BE2C (cell line): ENCODE data around the gene MAPKAPK5.
"Not testable (repeated sequence)": the region's sequence is repeated elsewhere in the genome, so short reads cannot be mapped to it uniquely, and the experiment has no call there.

Experiments
- DNase-seq: peaks from one replicate; pipeline ENCODE4 v3.0.0-alpha.2; 2020
- H3K27me3 ChIP-seq: fragments of 250-450 bp; sonication (Bioruptor Pico); 2 replicates; pipeline ENCODE4 v1.5.1; 2020; ENCODE audit warnings: mild to moderate bottlenecking
- H3K36me3 ChIP-seq: fragments of 250-450 bp; sonication (Bioruptor Pico); 2 replicates; pipeline ENCODE4 v1.5.1; 2020; ENCODE audit warnings: mild to moderate bottlenecking
- H3K4me1 ChIP-seq: fragments of 250-450 bp; sonication (Bioruptor Pico); 2 replicates; pipeline ENCODE4 v1.5.1; 2020
- H3K4me3 ChIP-seq: 2 replicates; pipeline ENCODE4 v1.5.1; 2011; ENCODE audit warnings: low read depth, low read length
- H3K9me3 ChIP-seq: fragments of 250-450 bp; sonication (Bioruptor Pico); 2 replicates; pipeline ENCODE4 v1.5.1; 2020
- TF ChIP-seq, protein P1 (sequence below): IDR thresholded peaks from 2 replicates; pipeline ENCODE4 v1.5.1; 2012; ENCODE audit warnings: mild to moderate bottlenecking, low read depth, low read length

The MAPKAPK5 gene

DNA sequence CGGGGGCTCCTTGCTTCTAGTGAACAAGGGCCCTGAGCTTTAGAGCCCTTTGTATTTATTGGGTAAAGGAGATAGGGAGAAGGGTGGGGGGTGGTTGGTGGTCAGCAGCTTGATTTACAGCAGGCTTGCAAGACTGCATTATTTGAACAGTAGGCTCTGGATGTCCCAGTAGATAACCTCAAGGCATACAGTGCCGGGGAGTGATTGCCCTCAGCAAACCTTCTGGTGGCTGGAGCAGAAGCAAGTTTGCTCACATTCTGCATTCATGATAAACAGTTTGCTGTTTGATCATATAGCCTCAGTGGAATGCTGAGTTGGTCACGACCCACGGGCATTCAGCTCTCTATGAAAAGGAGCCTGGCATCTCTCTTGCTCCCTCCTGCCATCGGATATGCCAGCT, 16.5 kb upstream of the MAPKAPK5 start:
- TF ChIP-seq, protein P1, sequence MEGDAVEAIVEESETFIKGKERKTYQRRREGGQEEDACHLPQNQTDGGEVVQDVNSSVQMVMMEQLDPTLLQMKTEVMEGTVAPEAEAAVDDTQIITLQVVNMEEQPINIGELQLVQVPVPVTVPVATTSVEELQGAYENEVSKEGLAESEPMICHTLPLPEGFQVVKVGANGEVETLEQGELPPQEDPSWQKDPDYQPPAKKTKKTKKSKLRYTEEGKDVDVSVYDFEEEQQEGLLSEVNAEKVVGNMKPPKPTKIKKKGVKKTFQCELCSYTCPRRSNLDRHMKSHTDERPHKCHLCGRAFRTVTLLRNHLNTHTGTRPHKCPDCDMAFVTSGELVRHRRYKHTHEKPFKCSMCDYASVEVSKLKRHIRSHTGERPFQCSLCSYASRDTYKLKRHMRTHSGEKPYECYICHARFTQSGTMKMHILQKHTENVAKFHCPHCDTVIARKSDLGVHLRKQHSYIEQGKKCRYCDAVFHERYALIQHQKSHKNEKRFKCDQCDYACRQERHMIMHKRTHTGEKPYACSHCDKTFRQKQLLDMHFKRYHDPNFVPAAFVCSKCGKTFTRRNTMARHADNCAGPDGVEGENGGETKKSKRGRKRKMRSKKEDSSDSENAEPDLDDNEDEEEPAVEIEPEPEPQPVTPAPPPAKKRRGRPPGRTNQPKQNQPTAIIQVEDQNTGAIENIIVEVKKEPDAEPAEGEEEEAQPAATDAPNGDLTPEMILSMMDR = no peak
- no peaks in the 10 kb centered on the region for H3K27me3 ChIP-seq
- no peaks in the 10 kb centered on the region for H3K9me3 ChIP-seq
- H3K36me3 ChIP-seq = no peaks in the 10 kb centered on the region
- DNase-seq = no peak
- no peaks in the 10 kb centered on the region for H3K4me1 ChIP-seq
- no peak overlapping the region for H3K4me3 ChIP-seq

DNA sequence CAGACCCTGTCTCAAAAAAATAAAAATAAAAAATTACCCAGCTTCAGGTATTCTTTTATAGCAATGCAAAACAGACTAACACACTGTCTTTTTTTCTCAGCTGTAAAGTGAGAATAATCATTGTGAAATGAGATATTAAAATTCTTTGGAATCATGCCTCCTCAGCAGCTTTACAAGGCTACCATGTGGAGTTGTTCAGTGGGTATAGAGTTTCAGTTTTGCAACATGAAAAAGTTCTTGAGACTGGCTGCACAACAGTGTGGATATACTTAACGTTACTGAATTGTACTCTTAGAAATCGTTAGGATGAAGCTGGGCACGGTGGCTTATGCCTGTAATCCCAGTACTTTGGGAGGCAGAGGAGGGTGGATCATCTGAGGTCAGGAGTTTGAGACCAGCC, 15.7 kb upstream of the MAPKAPK5 start:
- no peaks in the 10 kb centered on the region for H3K36me3 ChIP-seq
- TF ChIP-seq, protein P1 = no peak
- DNase-seq = no peak
- no peak overlapping the region for H3K4me3 ChIP-seq
- no peaks in the 10 kb centered on the region for H3K27me3 ChIP-seq
- no peaks in the 10 kb centered on the region for H3K9me3 ChIP-seq
- no peaks in the 10 kb centered on the region for H3K4me1 ChIP-seq

DNA sequence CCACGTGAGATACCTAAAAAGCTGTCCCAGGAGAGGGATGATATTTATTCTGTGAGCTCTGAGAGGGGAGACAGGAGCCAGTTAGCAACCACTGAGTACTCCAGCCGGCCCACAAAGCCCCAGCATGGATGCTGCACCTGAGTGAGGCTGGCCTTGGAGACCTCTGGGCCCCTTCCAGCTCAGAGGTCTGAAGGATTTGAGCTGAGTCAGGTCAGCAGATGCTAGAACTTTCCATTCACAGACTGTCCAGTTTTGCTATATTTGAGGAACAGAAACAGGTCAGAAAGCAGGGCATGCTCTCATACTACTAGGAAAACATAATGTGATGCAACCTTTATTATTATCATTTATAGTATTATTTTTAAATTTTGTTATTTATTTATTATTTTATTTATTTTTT, 15.0 kb upstream of the MAPKAPK5 start:
- no peaks in the 10 kb centered on the region for H3K9me3 ChIP-seq
- H3K36me3 ChIP-seq = no peaks in the 10 kb centered on the region
- TF ChIP-seq, protein P1 = no peak
- H3K27me3 ChIP-seq = no peaks in the 10 kb centered on the region
- H3K4me1 ChIP-seq = no peaks in the 10 kb centered on the region
- H3K4me3 ChIP-seq = no peak overlapping the region
- DNase-seq = no peak

DNA sequence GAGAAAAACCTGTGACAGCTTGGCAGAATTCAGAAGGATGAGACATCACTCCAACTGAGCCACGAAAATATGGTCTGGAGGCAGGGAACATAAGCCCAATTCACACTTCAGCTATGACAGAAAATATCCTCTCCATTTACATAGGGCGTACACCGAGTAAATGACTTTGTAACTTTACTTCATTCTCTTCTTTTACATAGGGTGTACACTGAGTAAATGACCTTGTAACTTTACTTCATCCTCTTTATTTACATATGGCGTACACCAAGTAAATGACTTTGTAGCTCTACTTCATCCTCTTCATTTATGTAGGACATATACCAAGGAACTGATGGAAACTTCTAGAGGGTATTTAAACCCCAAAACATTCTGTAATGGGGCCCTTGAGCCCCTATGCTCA, 14.1 kb upstream of the MAPKAPK5 start:
- Histone ChIP-seq H3K4me1 (no peaks in the 10 kb centered on the region), H3K4me3 (no peak overlapping the region), H3K36me3 (no peaks in the 10 kb centered on the region), H3K27me3 (peaks cover 4% of the 10 kb centered on the region; the same call in 1 of the 2 replicates), H3K9me3 (no peaks in the 10 kb centered on the region)
- DNase-seq = no peak
- TF ChIP-seq, protein P1 = no peak

DNA sequence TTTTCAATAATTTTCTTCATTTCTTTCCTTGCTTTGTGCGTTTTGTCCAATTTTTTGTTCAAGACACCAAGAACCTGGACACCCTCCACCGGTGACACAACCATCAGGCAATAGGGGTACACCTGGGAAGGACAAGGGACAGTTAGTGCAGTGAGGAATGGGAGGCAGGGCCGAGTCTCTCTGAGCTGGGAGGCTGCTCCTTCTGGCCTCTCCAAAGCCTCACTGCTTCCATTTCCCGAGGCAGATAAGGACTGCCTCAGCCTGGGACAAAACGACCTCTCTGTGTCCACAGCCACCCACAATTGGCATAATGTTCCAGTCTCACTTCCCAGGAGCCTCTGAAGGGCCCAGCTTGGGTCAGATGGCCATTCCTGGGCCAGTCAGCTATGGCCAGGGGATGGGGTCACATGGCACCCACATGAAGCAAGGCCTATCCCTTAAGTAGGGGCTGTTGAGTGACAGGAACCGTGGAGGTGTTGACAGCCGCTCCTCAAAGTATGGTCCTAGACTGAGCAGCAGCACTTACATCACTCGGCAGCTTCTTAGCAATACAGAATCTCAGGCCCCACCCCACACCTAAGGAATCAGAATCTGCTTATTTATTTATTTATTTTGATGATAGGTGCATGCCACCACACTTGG, 13.6 kb upstream of the MAPKAPK5 start:
- no peaks in the 10 kb centered on the region for H3K36me3 ChIP-seq
- no peak for DNase-seq
- TF ChIP-seq, protein P1 = no peak

DNA sequence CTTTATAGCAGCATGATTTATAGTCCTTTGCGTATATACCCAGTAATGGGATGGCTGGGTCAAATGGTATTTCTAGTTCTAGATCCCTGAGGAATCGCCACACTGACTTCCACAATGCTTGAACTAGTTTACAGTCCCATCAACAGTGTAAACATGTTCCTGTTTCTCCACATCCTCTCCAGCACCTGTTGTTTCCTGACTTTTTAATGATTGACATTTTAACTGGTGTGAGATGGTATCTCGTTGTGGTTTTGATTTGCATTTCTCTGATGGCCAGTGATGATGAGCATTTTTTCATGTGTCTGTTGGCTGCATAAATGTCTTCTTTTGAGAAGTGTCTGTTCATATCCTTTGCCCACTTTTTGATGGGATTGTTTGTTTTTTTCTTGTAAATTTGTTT, 12.4 kb upstream of the MAPKAPK5 start:
- not testable (repeated sequence) for H3K4me3 ChIP-seq, H3K4me1 ChIP-seq, H3K36me3 ChIP-seq, DNase-seq, H3K9me3 ChIP-seq, H3K27me3 ChIP-seq

More for the DNA sequence above, 13.6 kb upstream of the MAPKAPK5 start:
- Histone ChIP-seq H3K4me1 (no peaks in the 10 kb centered on the region), H3K4me3 (no peak overlapping the region), H3K9me3 (no peaks in the 10 kb centered on the region), H3K27me3 (peaks cover 4% of the 10 kb centered on the region; the same call in 1 of the 2 replicates)

DNA sequence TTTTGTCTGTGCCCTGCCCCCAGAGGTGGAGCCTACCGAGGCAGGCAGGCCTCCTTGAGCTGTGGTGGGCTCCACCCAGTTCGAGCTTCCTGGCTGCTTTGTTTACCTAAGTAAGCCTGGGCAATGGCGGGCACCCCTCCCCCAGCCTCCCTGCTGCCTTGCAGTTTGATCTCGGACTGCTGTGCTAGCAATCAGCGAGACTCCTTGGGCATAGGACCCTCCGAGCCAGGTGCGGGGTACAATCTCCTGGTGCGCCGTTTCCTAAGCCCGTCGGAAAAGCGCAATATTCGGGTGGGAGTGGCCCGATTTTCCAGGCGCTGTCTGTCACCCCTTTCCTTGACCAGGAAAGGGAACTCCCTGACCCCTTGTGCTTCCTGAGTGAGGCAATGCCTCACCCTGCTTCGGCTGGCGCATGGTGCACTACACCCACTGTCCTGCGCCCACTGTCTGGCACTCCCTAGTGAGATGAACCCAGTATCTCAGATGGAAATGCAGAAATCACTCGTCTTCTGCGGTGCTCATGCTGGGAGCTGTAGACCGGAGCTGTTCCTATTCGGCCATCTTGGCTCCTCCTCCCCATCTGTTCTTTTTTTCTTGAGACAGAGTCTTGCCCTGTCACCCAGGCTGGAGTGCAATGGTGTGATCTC, 7.2 kb upstream of the MAPKAPK5 start:
- not testable (repeated sequence) for H3K4me3 ChIP-seq, H3K27me3 ChIP-seq, H3K4me1 ChIP-seq, H3K9me3 ChIP-seq, H3K36me3 ChIP-seq, DNase-seq

DNA sequence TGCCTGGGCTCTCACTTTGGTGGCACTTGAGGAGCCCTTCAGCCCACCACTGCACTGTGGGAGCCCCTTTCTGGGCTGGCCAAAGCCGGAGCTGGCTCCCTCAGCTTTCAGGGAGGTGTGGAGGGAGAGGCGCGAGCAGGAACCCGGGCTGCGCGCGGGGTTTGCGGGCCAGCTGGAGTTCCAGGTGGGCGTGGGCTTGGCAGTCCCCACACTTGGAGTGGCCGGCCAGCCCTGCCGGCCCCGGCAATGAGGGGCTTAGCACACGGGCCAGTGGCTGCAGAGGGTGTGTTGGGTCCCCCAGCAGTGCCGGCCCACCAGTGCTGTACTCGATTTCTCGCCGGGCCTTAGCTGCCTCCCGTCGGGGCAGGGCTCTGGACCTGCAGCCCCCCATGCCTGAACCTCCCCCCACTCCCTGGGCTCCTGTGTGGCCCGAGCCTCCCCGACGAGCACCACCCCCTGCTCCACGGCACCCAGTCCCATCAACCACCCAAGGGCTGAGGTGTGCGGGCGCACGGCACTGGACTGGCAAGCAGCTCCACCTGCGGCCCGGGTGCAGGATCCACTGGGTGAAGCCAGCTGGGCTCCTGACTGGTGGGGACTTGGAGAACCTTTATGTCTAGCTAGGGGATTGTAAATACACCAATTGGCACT, 6.4 kb upstream of the MAPKAPK5 start:
- peaks cover 12% of the 10 kb centered on the region for H3K36me3 ChIP-seq
- DNase-seq, H3K4me3 ChIP-seq, H3K9me3 ChIP-seq, H3K4me1 ChIP-seq, H3K27me3 ChIP-seq: not testable (repeated sequence)
